22Rv1 (cell line): ENCODE measurements around the gene CST7.

Experiments
- CTCF ChIP-seq: fragments of 450-650 bp; IDR thresholded peaks from 2 replicates; pipeline ENCODE4 v1.5.1; 2017; ENCODE audit warnings: mild to moderate bottlenecking
- ZFX ChIP-seq: fragments of 450-650 bp; IDR thresholded peaks from 2 replicates; pipeline ENCODE4 v1.6.1; 2017; ENCODE audit warnings: antibody characterized with exemption, borderline replicate concordance

GRCh38 chr20:24985802-24986201, 36.7 kb downstream of the CST7 start:
- no peak for TF ChIP-seq CTCF
- no peak for TF ChIP-seq ZFX
